H1 (cell line): ENCODE measurements around the gene LAX1. TPM values are rescaled to one million over a fixed set of nuclear protein-coding genes. Genes with fewer than 3 reads are reported as not detected.

ENCODE experiments used
- CTCF ChIA-PET: fragments of 300-600 bp; sonication (Branson Sonifier 250); formaldehyde crosslinking; loops from one replicate; lab custom pipeline; 2021; ENCODE audit not compliant: partially characterized antibody; lab: Charles Lee
- POLR2A ChIA-PET: fragments of 300-600 bp; sonication (Branson Sonifier 250); formaldehyde crosslinking; loops from one replicate; lab custom pipeline; 2021; ENCODE audit warnings: inconsistent platforms; ENCODE audit not compliant: partially characterized antibody; lab: Charles Lee
- DNase-seq, 2 experiments: peaks; one replicate each; pipeline versions ENCODE4 v3.0.0 to v3.0.0-alpha.2; 2010 to 2022; ENCODE audit warnings: low spot score in 2 of 2, low read depth in 1 of 2, mixed read lengths in 1 of 2
- FAIRE-seq: peaks from 2 replicates; lab custom pipeline; 2011; peaks lifted over from hg19 to GRCh38; lab: Jason Lieb, UNC
- H2AFZ ChIP-seq: 2 replicates; pipeline ENCODE4 v1.8.1; 2012; ENCODE audit warnings: low read length, inconsistent platforms
- H2AK5ac ChIP-seq: 2 replicates; pipeline ENCODE4 v1.6.1; 2013; ENCODE audit warnings: low read depth, low read length
- H2BK120ac ChIP-seq: replicated peaks from 2 replicates; pipeline ENCODE3; 2013; ENCODE audit warnings: low read depth, low read length, inconsistent platforms
- H2BK12ac ChIP-seq: 2 replicates; pipeline ENCODE4 v1.6.1; 2013; ENCODE audit warnings: low read depth, low read length
- H2BK15ac ChIP-seq: 2 replicates; pipeline ENCODE4 v1.6.1; 2013; ENCODE audit warnings: low read length
- H2BK20ac ChIP-seq: 2 replicates; pipeline ENCODE4 v1.6.1; 2013; ENCODE audit warnings: low read length
- H2BK5ac ChIP-seq: 2 replicates; pipeline ENCODE4 v1.6.1; 2013; ENCODE audit warnings: low read depth, low read length
- H3K14ac ChIP-seq: 2 replicates; pipeline ENCODE4 v1.6.1; 2013; ENCODE audit warnings: inconsistent platforms; ENCODE audit not compliant: insufficient read length
- H3K18ac ChIP-seq: 2 replicates; pipeline ENCODE4 v1.6.1; 2013; ENCODE audit warnings: low read length; ENCODE audit errors: extremely low read depth
- H3K23ac ChIP-seq: 2 replicates; pipeline ENCODE4 v1.6.1; 2013; ENCODE audit warnings: inconsistent platforms; ENCODE audit not compliant: insufficient read length
- H3K23me2 ChIP-seq: 2 replicates; pipeline ENCODE4 v1.6.1; 2013; ENCODE audit warnings: low read depth, low read length
- H3K27ac ChIP-seq: 2 replicates; pipeline ENCODE4 v1.6.1; 2011; ENCODE audit warnings: low read depth, low read length, inconsistent platforms
- H3K27me3 ChIP-seq, 4 experiments: replicated peaks in 1 of 4; 1 replicate in 1 of 4; 2 replicates in 3 of 4; pipeline versions ENCODE4 v1.6.1 to v1.8.1; 2011 to 2013; ENCODE audit warnings: low read length in 3 of 4, mild to moderate bottlenecking in 3 of 4, inconsistent platforms in 2 of 4, mixed read lengths in 2 of 4, moderate library complexity in 1 of 4; ENCODE audit not compliant: control insufficient read depth in 3 of 4, insufficient read depth in 3 of 4; ENCODE audit errors: extremely low read depth in 1 of 4
- H3K36me3 ChIP-seq, 4 experiments: 2 replicates each; pipeline versions ENCODE4 v1.6.1 to v1.8.1; 2011 to 2013; ENCODE audit warnings: mild to moderate bottlenecking in 4 of 4, low read length in 3 of 4, moderate library complexity in 2 of 4, control low read depth in 1 of 4, inconsistent platforms in 1 of 4; ENCODE audit not compliant: insufficient read depth in 4 of 4, control insufficient read depth in 2 of 4
- H3K4ac ChIP-seq: replicated peaks from 2 replicates; pipeline ENCODE3; 2013; ENCODE audit warnings: low read length, low read depth, mixed read lengths, inconsistent platforms; ENCODE audit not compliant: insufficient read length
- H3K4me1 ChIP-seq, 4 experiments: replicated peaks in 1 of 4; 1 replicate in 1 of 4; 2 replicates in 3 of 4; pipeline versions ENCODE4 v1.6.1 to v1.8.1; 2011 to 2013; ENCODE audit warnings: low read length in 3 of 4, inconsistent platforms in 2 of 4, mixed read lengths in 1 of 4; ENCODE audit not compliant: insufficient read depth in 4 of 4, control insufficient read depth in 3 of 4
- H3K4me2 ChIP-seq, 2 experiments: 2 replicates each; pipeline versions ENCODE4 v1.6.1 to v1.8.1; 2011 to 2013; ENCODE audit warnings: low read depth in 2 of 2, low read length in 2 of 2, control low read depth in 1 of 2, inconsistent platforms in 1 of 2, mild to moderate bottlenecking in 1 of 2; ENCODE audit not compliant: insufficient read depth in 1 of 2
- H3K4me3 ChIP-seq, 4 experiments: fragments of 200-600, 300-600 bp in 1 of 4; sonication (generic), shearing (Covaris generic), sonication (Bioruptor Twin) in 1 of 4; 2 replicates each; pipeline versions ENCODE4 v1.5.1 to v1.8.1; 2011 to 2016; ENCODE audit warnings: low read length in 4 of 4, low read depth in 3 of 4, control low read depth in 2 of 4, inconsistent platforms in 2 of 4, mild to moderate bottlenecking in 2 of 4, mixed read lengths in 1 of 4, moderate library complexity in 1 of 4; ENCODE audit not compliant: insufficient read depth in 2 of 4; ENCODE audit errors: extremely low read depth in 1 of 4
- H3K56ac ChIP-seq: replicated peaks from 2 replicates; pipeline ENCODE3; 2013; ENCODE audit warnings: low read depth, mild to moderate bottlenecking, mixed read lengths, low read length, inconsistent platforms; ENCODE audit not compliant: insufficient read length
- H3K79me1 ChIP-seq: 2 replicates; pipeline ENCODE4 v1.6.1; 2013; ENCODE audit warnings: low read depth, low read length, control low read depth
- H3K79me2 ChIP-seq, 2 experiments: 2 replicates each; pipeline versions ENCODE4 v1.6.1 to v1.8.1; 2012 to 2013; ENCODE audit warnings: low read length in 2 of 2, mild to moderate bottlenecking in 2 of 2, inconsistent platforms in 1 of 2; ENCODE audit not compliant: insufficient read depth in 2 of 2, control insufficient read depth in 1 of 2
- H3K9ac ChIP-seq, 4 experiments: replicated peaks in 1 of 4; 1 replicate in 1 of 4; 2 replicates in 3 of 4; pipeline versions ENCODE4 v1.6.1 to v1.8.1; 2011 to 2013; ENCODE audit warnings: low read depth in 3 of 4, low read length in 3 of 4, control low read depth in 2 of 4, mild to moderate bottlenecking in 2 of 4, moderate library complexity in 2 of 4, inconsistent platforms in 1 of 4; ENCODE audit errors: extremely low read depth in 1 of 4
- H3K9me3 ChIP-seq, 2 experiments: 2 replicates each; pipeline versions ENCODE4 v1.6.1 to v1.8.1; 2012 to 2013; ENCODE audit warnings: mild to moderate bottlenecking in 2 of 2, moderate library complexity in 2 of 2, control low read depth in 1 of 2, inconsistent platforms in 1 of 2, low read depth in 1 of 2, low read length in 1 of 2, mixed read lengths in 1 of 2; ENCODE audit not compliant: insufficient read depth in 2 of 2
- H4K20me1 ChIP-seq, 2 experiments: replicated peaks in 1 of 2; 2 replicates each; pipeline versions ENCODE3 to v1.8.1; 2011 to 2013; ENCODE audit warnings: inconsistent platforms in 2 of 2, low read length in 2 of 2, mild to moderate bottlenecking in 1 of 2; ENCODE audit not compliant: insufficient read depth in 2 of 2, control insufficient read depth in 1 of 2
- H4K5ac ChIP-seq: 2 replicates; pipeline ENCODE4 v1.6.1; 2013; ENCODE audit warnings: low read length, low read depth, mixed read lengths, inconsistent platforms; ENCODE audit not compliant: insufficient read length
- H4K8ac ChIP-seq: 2 replicates; pipeline ENCODE4 v1.8.0; 2013; ENCODE audit warnings: mild to moderate bottlenecking, moderate library complexity, low read length, inconsistent platforms; ENCODE audit not compliant: insufficient read depth; ENCODE audit errors: extremely low read depth
- H4K91ac ChIP-seq: replicated peaks from 2 replicates; pipeline ENCODE3; 2013; ENCODE audit warnings: low read length, mixed read lengths, inconsistent platforms; ENCODE audit not compliant: insufficient read length
- HDAC2 ChIP-seq, 2 experiments: fragments of 300-600 bp in 1 of 2; sonication (generic) in 1 of 2; IDR thresholded peaks; 2 replicates each; pipeline ENCODE4 v1.6.1; 2011 to 2012; ENCODE audit warnings: low read depth in 2 of 2, low read length in 2 of 2, mild to moderate bottlenecking in 2 of 2, moderate library complexity in 2 of 2, borderline replicate concordance in 1 of 2, inconsistent platforms in 1 of 2
- SP4 ChIP-seq: IDR thresholded peaks from 2 replicates; pipeline ENCODE4 v1.6.1; 2012; ENCODE audit warnings: low read length, inconsistent platforms
- WGBS, 2 experiments: shearing (Covaris generic) in 1 of 2; methylation state at CpG; one replicate each; pipeline versions ENCODE4 v1.1.6 to v1.1.7; 2013 to 2015; ENCODE audit warnings: low lambda C conversion rate in 2 of 2, mixed read lengths in 2 of 2, inconsistent platforms in 1 of 2, low coverage in 1 of 2, missing lambda C conversion rate in 1 of 2; ENCODE audit not compliant: insufficient replicate concordance in 2 of 2, insufficient coverage in 1 of 2, insufficient read length in 1 of 2; ENCODE audit errors: extremely low coverage in 1 of 2, missing lambda C conversion rate in 1 of 2; 5-methylcytosine and 5-hydroxymethylcytosine counted together
- polyA plus RNA-seq, 7 experiments: library from polyadenylated mRNA; depleted of rRNA in 3 of 7; stranded (reverse) in 5 of 7; unstranded in 2 of 7; fragments of >200 nt in 5 of 7; fragments of 200-250 nt in 2 of 7; gene quantifications; 1 replicate in 5 of 7; 2 replicates in 1 of 7; 4 replicates in 1 of 7; pipeline versions ENCODE4 v1.2.1 to v1.2.3, GENCODE V29; 2011 to 2013; ENCODE audit warnings: missing spikeins in 2 of 7, mixed read lengths in 2 of 7
- total RNA-seq: library from RNA; stranded (reverse); fragmentation: NEBNext Ultra II Directional; extraction: Animal tissue kit (Norgen Biotek cat#: 25700); gene quantifications from 2 replicates; pipeline ENCODE4 v1.2.1, GENCODE V29; 2021

LAX1 gene
- total and polyA plus RNA-seq, 2 of the 8 experiments (the other 6 are each of a cell fraction or from before 2014, with no cell fraction given): 0.11 TPM; not detected in 1

DNA sequence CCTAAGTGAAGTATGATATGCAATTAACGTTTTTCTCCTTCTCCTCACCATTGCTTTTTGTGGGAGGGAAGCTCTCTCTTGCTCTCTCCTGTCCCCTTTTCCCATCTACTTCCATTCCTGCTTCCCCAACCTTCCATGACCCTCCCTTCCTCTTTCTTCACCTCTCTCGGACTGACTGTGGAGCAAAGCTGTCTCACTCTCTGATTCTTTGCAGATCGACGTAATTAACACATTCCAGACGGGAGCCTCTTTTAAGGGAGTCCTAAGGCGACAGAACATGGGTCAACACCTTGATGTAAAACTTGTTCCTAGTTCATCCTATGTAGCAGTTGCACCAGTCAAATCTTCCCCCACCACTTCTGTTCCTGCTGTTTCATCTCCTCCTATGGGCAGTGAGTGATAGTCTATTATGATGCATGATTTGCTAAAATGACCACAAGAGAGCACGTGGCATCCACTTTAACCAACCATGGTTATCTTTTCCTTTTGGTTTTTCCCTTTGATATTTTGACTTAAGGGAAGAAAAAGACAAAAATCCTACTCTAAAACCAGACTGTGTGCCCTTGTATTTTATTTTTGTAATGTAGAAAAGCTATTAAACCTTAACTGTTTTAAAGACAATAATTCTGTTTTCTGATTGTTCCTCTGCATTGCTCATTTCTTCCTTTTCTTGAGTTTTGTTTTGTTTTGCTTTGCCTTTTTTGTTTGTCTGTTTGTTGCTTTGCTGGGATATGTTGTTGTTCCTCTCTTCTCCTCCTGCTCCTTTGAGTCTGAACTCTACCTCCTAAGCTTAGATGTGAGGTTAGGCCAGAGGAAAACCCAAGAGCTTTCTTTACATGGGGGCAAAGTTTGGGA lies 31.7 kb upstream of the LAX1 start:
- no peak for FAIRE-seq
- H3K23me2 ChIP-seq: no peaks in the 10 kb centered on the region
- no peak for TF ChIP-seq HDAC2 (IDR thresholded peaks at IDR 0.05; ENCODE audit: borderline replicate concordance in 1 of 2, low read depth in 2 of 2, low read length in 2 of 2)
- TF ChIP-seq SP4: no peak

More for the DNA sequence above, 31.7 kb upstream of the LAX1 start:
- Histone ChIP-seq H3K9me3 (no peaks in the 10 kb centered on the region), H3K4ac (no peak overlapping the region), H2AK5ac (no peak overlapping the region), H2BK15ac (no peak overlapping the region), H4K8ac (no peak overlapping the region), H3K4me2 (no peak overlapping the region), H3K18ac (no peak overlapping the region), H3K27ac (no peak overlapping the region), H3K36me3 (no peaks in the 10 kb centered on the region), H2BK5ac (no peak overlapping the region), H3K23ac (no peak overlapping the region), H3K4me3 (no peak overlapping the region), H2BK12ac (no peak overlapping the region; the same call in 1 of the 2 replicates), H3K4me1 (no peaks in the 10 kb centered on the region), H3K79me2 (no peaks in the 10 kb centered on the region), H4K5ac (no peak overlapping the region), H2BK120ac (no peak overlapping the region), H3K9ac (no peak overlapping the region; a peak in 1 of 7 replicates), H3K56ac (no peak overlapping the region), H4K20me1 (no peaks in the 10 kb centered on the region), H2BK20ac (no peak overlapping the region), H3K27me3 (no peaks in the 10 kb centered on the region), H3K14ac (no peak overlapping the region), H2AFZ (no peak overlapping the region), H3K79me1 (no peaks in the 10 kb centered on the region), H4K91ac (no peak overlapping the region)
- ChIA-PET POLR2A (interaction anchor here (0.7 to 1.5 kb wide), 4 partner anchors 9 to 22 kb away, joined by 3 to 4 read pairs (median 4); no protein-coding TSS in a partner anchor), CTCF (interaction anchor here (1.2 kb wide), 2 partner anchors 30 to 139 kb away, joined by 3 to 4 read pairs; no protein-coding TSS in a partner anchor)
- no peak for DNase-seq
- 68% methylated on average over 7 of the region's 7 CpGs; no CpG with 5 or more reads in 1 of the 2 experiments for WGBS, 2 experiments
